Activated CD4-positive, alpha-beta T cell treated with anti-CD3 and anti-CD28 coated beads, Interleukin-2, amount 10 ng/mL, durations not matched to agents 7 days and 5 days (primary cell): Measurements from ENCODE around the gene AADACL3. TPM values are rescaled to one million over a fixed set of nuclear protein-coding genes. Genes with fewer than 3 reads are reported as not detected.
"Not testable (repeated sequence)": the region's sequence is repeated elsewhere in the genome, so short reads cannot be mapped to it uniquely, and the experiment has no call there.

Source experiments
- CTCF ChIA-PET: fragments of 350-600 bp; sonication (Branson Sonifier 250); formaldehyde crosslinking; loops from one replicate; lab custom pipeline; 2021; ENCODE audit warnings: antibody characterized with exemption; lab: Charles Lee
- POLR2A ChIA-PET: fragments of 350-600 bp; sonication (Branson Sonifier 250); formaldehyde crosslinking; loops from one replicate; lab custom pipeline; 2021; ENCODE audit warnings: antibody characterized with exemption; lab: Charles Lee
- DNase-seq: peaks from one replicate; pipeline ENCODE4 v3.0.0-alpha.2; 2020
- H3K27ac Mint-ChIP-seq: one replicate; pipeline ENCODE4 v1.8.0; 2021; ENCODE audit warnings: mild to moderate bottlenecking, moderate library complexity, mixed read lengths
- H3K27me3 Mint-ChIP-seq: one replicate; pipeline ENCODE4 v1.8.0; 2021; ENCODE audit warnings: mixed read lengths
- H3K36me3 Mint-ChIP-seq: one replicate; pipeline ENCODE4 v1.8.0; 2021; ENCODE audit warnings: low read depth, mixed read lengths
- H3K4me1 Mint-ChIP-seq: one replicate; pipeline ENCODE4 v1.8.0; 2021; ENCODE audit warnings: mixed read lengths
- H3K4me3 Mint-ChIP-seq: one replicate; pipeline ENCODE4 v1.8.0; 2021; ENCODE audit warnings: mild to moderate bottlenecking, moderate library complexity, mixed read lengths
- H3K9me3 Mint-ChIP-seq: one replicate; pipeline ENCODE4 v1.8.0; 2021; ENCODE audit warnings: mixed read lengths
- total RNA-seq, 2 experiments: library from RNA; stranded (reverse); gene quantifications; one replicate each; pipeline ENCODE4 v1.2.3, GENCODE V29; 2021

AADACL3 gene
- total RNA-seq, 2 experiments from 2014 or later = not detected

DNA sequence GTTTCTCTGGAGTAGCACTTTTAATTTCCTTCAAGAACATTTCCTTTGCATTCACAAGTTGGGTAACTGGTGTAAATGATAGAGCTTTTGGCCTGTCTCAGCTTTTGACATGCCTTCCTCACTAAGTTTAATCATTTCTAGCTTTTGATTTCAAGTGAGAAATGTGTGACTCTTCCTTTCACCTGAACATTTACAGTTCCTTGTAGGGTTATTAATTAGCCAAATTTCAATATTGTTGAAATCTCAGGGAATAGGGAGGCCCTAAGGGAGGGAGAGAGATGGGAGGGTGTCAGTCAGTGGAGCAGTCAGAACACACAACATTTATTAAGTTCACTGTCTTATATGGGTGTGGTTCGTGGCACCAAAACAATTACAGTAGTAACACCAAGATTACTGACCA is 14.2 kb downstream of the AADACL3 start:
- Mint-ChIP-seq H3K4me3 (no peak overlapping the region), H3K36me3 (no peaks in the 10 kb centered on the region), H3K27me3 (peaks cover 50% of the 10 kb centered on the region), H3K4me1 (no peaks in the 10 kb centered on the region), H3K9me3 (peaks cover 4% of the 10 kb centered on the region), H3K27ac (no peak overlapping the region)
- DNase-seq = no peak
- CTCF ChIA-PET = no interaction called here
- POLR2A ChIA-PET = no interaction called here

DNA sequence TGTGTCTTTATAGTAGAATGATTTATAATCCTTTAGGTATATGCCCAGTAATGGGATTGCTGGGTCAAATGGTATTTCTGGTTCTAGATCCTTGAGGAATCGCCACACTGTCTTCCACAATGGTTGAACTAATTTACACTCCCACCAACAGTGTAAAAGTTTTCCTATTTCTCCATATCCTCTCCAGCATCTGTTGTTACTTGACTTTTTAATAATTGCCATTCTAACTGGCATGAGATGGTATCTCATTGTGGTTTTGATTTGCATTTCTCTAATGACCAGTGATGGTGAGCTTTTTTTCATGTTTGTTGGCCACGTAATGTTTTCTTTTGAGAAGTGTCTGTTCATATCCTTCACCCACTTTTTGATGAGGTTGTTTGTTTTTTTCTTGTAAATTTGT is 15.2 kb downstream of the AADACL3 start:
- H3K36me3 Mint-ChIP-seq, H3K9me3 Mint-ChIP-seq, CTCF ChIA-PET, H3K4me3 Mint-ChIP-seq, POLR2A ChIA-PET, H3K4me1 Mint-ChIP-seq, DNase-seq, H3K27ac Mint-ChIP-seq: not testable (repeated sequence)
- peaks cover 56% of the 10 kb centered on the region for H3K27me3 Mint-ChIP-seq

DNA sequence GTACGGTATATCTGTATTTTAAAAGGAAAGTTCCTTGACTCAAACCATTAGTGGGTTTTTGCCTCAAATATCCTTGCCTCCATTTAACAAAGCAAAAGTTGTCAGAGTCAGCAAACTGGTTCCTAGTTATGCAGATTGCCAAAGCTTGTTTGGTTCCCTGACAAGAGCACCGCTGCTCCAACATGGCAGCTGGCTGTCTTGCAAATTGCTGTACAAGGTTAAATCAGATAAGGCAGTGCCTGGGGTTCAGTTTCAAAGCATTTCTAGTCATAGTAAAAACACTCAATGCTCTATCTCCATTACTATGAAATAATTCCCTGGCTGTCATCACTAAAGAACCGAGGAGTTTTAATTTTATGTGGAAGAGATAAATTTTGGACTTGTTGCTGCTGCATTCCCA is 18.7 kb downstream of the AADACL3 start:
- no peak overlapping the region for H3K27ac Mint-ChIP-seq
- POLR2A ChIA-PET = no interaction called here
- peaks cover 65% of the 10 kb centered on the region for H3K27me3 Mint-ChIP-seq
- H3K9me3 Mint-ChIP-seq = no peaks in the 10 kb centered on the region
- CTCF ChIA-PET = no interaction called here
- H3K4me1 Mint-ChIP-seq = no peaks in the 10 kb centered on the region
- DNase-seq = no peak
- H3K4me3 Mint-ChIP-seq = no peak overlapping the region
- H3K36me3 Mint-ChIP-seq = no peaks in the 10 kb centered on the region

DNA sequence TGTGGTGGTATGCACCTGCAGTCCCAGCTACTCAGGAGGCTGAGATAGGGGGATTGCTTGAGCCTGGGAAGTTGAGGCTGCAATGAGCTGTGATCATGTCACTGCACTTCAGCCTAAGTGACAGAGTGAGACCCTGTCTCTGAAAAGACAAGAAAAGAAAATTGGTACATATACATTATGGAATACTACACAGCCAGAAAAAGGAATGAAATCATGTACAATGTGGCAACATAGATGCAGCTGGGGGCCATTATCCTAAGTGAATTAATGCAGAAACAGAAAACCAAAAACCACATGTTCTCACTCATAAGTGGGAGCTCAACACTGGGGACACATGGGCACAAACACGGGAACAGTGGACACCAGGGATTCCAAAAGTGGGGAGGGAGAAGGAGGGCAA is 23.0 kb downstream of the AADACL3 start:
- CTCF ChIA-PET = no interaction called here
- Mint-ChIP-seq H3K9me3 (no peaks in the 10 kb centered on the region), H3K27ac (no peak overlapping the region), H3K36me3 (no peaks in the 10 kb centered on the region), H3K4me1 (no peaks in the 10 kb centered on the region), H3K4me3 (no peak overlapping the region), H3K27me3 (peaks cover 40% of the 10 kb centered on the region)
- POLR2A ChIA-PET = no interaction called here
- DNase-seq = no peak

DNA sequence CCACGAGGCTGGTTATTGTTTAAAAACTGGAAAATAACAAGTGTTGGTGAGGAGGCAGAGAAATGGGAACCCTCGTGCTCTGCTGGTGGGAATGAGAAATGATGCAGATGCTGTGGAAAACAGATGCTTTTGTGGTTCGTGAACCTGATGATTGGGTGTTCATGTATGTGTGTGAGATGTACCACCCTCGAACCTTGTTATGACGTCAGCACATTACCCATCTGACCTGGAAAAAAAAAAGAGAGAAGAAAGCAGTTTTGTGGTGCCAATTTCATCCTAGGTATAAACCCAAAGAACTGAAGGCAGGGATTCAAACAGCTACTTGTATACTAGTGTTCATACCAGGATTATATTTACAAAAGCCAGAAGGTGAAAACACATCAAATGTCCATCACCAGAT is 23.7 kb downstream of the AADACL3 start:
- no peak for DNase-seq
- Mint-ChIP-seq H3K27me3 (peaks cover 37% of the 10 kb centered on the region), H3K4me1 (no peaks in the 10 kb centered on the region), H3K4me3 (no peak overlapping the region), H3K9me3 (no peaks in the 10 kb centered on the region), H3K36me3 (no peaks in the 10 kb centered on the region), H3K27ac (no peak overlapping the region)
- POLR2A ChIA-PET = no interaction called here
- CTCF ChIA-PET = interaction anchor here (1.0 kb wide), 1 partner anchor 10 kb away, joined by 3 read pairs; no protein-coding TSS in a partner anchor

DNA sequence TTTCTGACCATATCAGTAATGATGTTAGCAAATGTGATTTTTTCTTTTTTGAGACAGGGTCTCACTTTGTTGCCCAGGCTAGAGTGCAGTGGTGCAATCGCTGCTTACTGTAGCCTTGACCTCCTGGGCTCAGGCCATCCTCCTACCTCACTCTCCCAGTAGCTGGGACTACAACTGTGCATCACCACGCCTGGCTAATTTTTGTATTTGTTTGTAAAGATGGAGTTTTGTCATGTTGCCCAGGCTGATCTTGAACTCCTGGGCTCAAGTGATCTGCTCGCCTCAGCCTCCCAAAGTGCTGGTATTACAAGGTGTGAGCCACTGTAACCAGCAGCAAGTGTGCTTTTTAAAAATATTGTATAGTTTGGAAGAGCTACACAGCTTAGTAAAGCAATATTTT is 26.0 kb downstream of the AADACL3 start:
- no peak for DNase-seq
- Mint-ChIP-seq H3K36me3 (no peaks in the 10 kb centered on the region), H3K4me1 (peaks cover 11% of the 10 kb centered on the region), H3K4me3 (no peak overlapping the region), H3K27ac (no peak overlapping the region), H3K27me3 (peaks cover 27% of the 10 kb centered on the region), H3K9me3 (no peaks in the 10 kb centered on the region)
- ChIA-PET CTCF (no interaction called here), POLR2A (no interaction called here)

DNA sequence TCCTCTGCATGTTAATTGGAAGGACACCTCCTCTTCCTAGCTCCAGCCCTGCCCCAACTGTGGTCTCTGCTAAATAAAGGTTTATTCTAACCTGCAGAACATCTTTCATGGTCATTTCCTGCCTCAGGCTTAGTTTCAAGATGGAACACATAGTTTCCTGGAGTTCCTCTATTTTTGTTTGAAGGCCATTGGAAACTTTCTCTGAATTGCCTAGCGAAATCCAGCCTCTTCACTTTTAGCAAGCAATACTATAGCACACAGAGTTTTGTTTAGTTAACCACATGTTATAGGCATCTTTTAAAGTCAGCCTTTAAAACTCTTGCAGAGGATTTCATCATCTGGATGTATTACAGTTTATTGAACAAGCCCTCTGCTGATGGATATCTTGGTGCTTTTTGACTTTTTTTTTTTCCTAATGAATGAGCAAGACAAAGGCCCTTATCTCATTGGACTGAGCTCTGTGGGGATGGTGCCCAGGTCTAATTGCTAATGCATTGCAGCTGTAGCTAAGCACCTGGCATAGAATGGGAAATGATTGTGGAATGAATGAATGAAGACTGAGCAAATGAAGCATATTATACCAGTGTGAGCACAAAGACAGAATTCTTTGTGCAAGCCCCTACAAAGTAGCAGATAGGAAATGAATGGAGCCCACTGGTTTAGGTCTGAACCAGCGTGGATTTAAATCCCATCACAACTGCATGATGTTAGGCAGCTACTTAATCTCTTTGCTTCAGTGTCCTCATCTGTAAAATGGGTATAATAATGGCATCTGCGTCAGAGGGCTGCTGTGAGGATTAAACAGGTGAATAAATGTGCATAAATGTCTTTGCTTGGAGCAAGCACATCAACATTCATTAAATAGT is 29.4 kb downstream of the AADACL3 start:
- DNase-seq = no peak
- Mint-ChIP-seq H3K4me3 (no peak overlapping the region), H3K27me3 (peaks cover 22% of the 10 kb centered on the region), H3K9me3 (peaks cover 18% of the 10 kb centered on the region), H3K27ac (no peak overlapping the region), H3K36me3 (no peaks in the 10 kb centered on the region), H3K4me1 (peaks cover 11% of the 10 kb centered on the region)
- ChIA-PET CTCF (no interaction called here), POLR2A (no interaction called here)

DNA sequence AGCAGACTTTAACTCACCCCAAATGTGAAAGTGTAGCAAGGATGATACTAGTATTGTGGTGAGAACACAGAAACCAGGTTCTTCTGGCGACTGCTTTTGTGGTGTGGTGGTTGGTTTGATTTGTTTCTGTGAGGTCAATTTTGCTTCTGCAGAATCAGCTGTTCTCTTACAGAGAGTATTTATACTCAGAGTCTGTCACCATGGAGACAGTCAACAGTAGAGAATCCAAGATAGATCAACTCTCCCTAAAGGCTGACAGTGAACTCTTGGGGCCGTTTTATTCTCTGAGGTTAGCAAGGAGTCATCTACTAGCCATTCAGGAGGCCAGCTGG is 30.0 kb downstream of the AADACL3 start, which contains the start of gene CFAP107:
Gene CFAP107 (plus strand): TSS at position 209 of the 332 bp plus-strand sequence. CDS start 231 bp downstream, outside the sequence.
- H3K27ac Mint-ChIP-seq = no peak within 1 kb of the TSS
- CTCF ChIA-PET = no interaction called here
- H3K9me3 Mint-ChIP-seq = peaks cover 20% of the 10 kb centered on the region
- peaks cover 11% of the 10 kb centered on the region for H3K4me1 Mint-ChIP-seq
- DNase-seq = peak; percentile 6
- no peak within 1 kb of the TSS for H3K4me3 Mint-ChIP-seq
- peaks cover 25% of the 10 kb centered on the region for H3K27me3 Mint-ChIP-seq
- POLR2A ChIA-PET = no interaction called here
- no peaks in the 10 kb centered on the region for H3K36me3 Mint-ChIP-seq

DNA sequence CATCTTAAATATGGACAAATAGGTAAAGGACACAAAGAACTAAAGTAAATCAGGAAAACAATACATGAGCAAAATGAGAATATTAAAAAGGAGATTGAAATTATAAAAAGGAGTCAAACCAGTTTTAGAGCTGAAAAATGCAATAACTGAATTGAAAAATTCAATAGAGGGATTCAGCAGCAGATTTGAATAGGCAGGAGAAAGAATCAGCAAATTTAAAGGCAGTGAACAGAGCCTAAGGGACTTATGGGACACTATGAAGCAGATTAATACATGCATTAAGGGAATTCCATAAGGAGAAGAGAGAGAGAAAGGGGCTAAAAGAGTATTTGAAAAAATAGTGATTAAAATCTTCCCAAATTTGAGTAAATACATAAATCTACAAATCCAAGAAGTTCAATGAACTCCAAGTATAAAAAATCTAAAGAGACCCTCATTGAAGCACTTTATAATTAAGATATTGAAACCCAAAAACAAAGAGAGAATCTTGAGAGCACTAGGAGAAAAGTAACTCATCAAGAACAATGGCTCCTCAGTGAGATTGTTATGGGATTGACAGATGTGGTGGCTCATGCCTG is 33.0 kb downstream of the AADACL3 start:
- H3K4me1 Mint-ChIP-seq = peaks cover 11% of the 10 kb centered on the region
- H3K36me3 Mint-ChIP-seq = no peaks in the 10 kb centered on the region
- H3K9me3 Mint-ChIP-seq = peaks cover 20% of the 10 kb centered on the region
- H3K27ac Mint-ChIP-seq = no peak overlapping the region
- no peak for DNase-seq
- ChIA-PET POLR2A (no interaction called here), CTCF (no interaction called here)
- no peak overlapping the region for H3K4me3 Mint-ChIP-seq
- H3K27me3 Mint-ChIP-seq = peaks cover 35% of the 10 kb centered on the region

DNA sequence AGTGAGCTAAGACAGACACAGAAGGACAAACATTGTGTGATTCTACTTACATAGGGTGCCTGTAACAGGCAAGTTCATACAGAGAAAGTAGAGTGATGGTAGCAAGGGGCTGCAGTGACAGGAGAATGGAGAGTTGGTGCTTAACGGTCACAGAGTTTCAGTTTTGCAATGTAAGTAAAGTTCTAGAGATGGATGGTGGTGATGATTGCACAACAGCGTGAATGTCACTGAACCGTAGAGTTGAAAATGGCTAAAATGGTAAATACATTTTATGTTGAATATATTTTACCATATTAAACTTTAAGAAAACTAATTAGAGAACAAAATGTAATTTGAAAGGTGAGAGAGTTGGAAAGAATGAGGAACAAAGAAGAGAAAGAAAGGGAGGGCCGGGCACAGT is 38.8 kb downstream of the AADACL3 start:
- CTCF ChIA-PET = no interaction called here
- H3K4me1 Mint-ChIP-seq = no peaks in the 10 kb centered on the region
- peaks cover 6% of the 10 kb centered on the region for H3K9me3 Mint-ChIP-seq
- H3K27me3 Mint-ChIP-seq = peaks cover 19% of the 10 kb centered on the region
- H3K4me3 Mint-ChIP-seq = no peak overlapping the region
- H3K36me3 Mint-ChIP-seq = no peaks in the 10 kb centered on the region
- no peak for DNase-seq
- POLR2A ChIA-PET = no interaction called here
- no peak overlapping the region for H3K27ac Mint-ChIP-seq

DNA sequence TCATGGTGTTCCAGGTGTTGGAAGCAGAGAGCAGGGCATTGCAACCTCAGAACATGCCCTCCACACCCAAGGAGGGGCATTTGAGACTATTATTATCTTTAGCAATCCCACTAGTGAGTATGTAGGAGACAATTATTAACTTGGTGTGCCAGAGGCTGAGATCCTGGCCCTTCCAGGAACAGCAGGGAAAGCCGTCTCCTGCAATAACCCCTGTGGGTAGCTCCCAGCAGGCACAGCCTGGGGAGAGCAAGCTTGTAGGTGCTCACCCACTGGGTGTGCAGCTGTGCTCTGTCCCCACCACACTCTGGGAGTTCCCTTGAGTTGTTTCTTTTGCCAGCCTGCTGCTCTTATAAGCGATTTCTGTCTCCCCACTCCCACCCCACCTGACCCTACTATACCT is 40.4 kb downstream of the AADACL3 start:
- no peak for DNase-seq
- no peaks in the 10 kb centered on the region for H3K4me1 Mint-ChIP-seq
- CTCF ChIA-PET = no interaction called here
- no peaks in the 10 kb centered on the region for H3K36me3 Mint-ChIP-seq
- H3K27me3 Mint-ChIP-seq = peaks cover 12% of the 10 kb centered on the region
- no peak overlapping the region for H3K4me3 Mint-ChIP-seq
- POLR2A ChIA-PET = no interaction called here
- no peak overlapping the region for H3K27ac Mint-ChIP-seq
- H3K9me3 Mint-ChIP-seq = no peaks in the 10 kb centered on the region

DNA sequence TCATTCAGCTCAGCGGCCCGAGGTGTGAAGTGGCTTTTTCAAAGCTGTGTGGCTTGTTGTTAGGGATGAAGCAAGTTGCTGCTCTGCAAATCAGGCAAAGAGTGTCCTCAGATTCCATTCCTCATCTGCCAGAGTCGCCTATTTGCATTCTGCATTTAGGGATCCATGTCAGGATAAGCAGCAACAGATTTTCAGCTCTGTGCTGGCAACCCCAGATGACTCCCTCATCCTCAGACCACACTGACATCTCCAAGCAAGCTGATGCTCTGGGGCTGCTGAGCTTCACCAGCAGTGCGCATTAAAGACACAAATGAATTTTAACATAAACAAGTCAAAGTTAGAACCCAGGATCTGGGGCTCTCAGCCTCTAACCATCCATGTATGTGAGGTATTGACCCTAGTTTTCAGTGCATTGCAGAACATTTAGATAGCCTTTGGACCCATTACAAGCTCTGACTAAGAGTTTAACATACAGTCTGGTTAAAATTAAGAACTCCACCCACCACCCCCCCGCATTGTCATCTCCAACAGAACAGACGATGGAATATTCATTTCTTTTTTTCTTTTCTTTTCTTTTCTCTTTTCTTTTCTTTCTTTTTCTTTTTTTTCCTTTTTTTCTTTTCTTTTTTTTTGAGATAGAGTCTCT is 41.0 kb downstream of the AADACL3 start:
- peaks cover 8% of the 10 kb centered on the region for H3K27me3 Mint-ChIP-seq
- no peak overlapping the region for H3K27ac Mint-ChIP-seq
- CTCF ChIA-PET = no interaction called here
- POLR2A ChIA-PET = no interaction called here
- H3K36me3 Mint-ChIP-seq = no peaks in the 10 kb centered on the region
- H3K9me3 Mint-ChIP-seq = no peaks in the 10 kb centered on the region
- H3K4me1 Mint-ChIP-seq = no peaks in the 10 kb centered on the region
- no peak for DNase-seq
- no peak overlapping the region for H3K4me3 Mint-ChIP-seq

DNA sequence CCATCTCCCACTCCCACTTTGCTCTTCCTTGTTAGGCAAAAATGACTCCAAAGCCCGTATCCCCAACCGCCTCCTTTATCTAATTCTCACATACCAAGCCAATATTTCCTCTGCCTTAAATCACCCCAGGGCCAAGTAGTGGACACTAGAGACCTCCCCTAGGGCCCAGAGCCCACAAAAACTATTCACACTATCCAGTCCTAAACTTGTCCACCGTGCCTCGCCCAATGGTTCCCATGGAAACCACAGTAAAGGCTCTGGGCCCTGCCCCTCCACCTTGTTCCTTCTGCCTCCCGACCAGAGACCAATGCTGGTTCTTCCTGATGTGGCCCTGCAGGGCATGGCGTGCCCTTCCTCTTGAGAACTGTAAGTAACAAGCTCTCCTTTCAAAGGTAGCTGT is 41.9 kb downstream of the AADACL3 start:
- Mint-ChIP-seq H3K4me3 (no peak overlapping the region), H3K9me3 (no peaks in the 10 kb centered on the region), H3K27me3 (peaks cover 6% of the 10 kb centered on the region), H3K36me3 (no peaks in the 10 kb centered on the region), H3K27ac (no peak overlapping the region), H3K4me1 (no peaks in the 10 kb centered on the region)
- CTCF ChIA-PET = no interaction called here
- no peak for DNase-seq
- POLR2A ChIA-PET = no interaction called here
